D341Med (cell line): ENCODE data around the gene LRRTM3.

Experiments used
- DNase-seq: peaks from one replicate; pipeline ENCODE4 v3.0.0; 2012; ENCODE audit warnings: low spot score

LRRTM3 gene

GRCh38 chr10:67127441-67127840 lies 201.6 kb downstream of the LRRTM3 start:
- DNase-seq, result no peak

DNA sequence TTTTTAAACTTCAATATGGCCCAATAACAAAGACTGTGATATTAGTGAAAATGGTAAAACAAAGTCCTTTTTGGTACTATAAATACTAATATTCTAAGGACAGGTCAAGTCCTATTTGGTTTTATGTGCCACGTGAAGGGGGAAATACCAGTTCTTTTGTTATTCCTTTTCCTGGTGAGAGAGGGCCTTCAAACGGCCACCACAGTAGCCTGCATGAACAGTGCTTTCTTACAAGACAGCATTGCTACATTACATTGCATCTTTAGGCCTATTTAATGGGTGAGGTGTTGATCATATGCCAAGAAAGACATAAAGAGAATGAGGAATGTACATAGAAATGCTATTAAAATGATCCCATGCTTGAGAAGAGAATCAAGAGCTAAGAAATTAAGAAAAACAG lies 214.8 kb downstream of the LRRTM3 start:
- no peak for DNase-seq

DNA sequence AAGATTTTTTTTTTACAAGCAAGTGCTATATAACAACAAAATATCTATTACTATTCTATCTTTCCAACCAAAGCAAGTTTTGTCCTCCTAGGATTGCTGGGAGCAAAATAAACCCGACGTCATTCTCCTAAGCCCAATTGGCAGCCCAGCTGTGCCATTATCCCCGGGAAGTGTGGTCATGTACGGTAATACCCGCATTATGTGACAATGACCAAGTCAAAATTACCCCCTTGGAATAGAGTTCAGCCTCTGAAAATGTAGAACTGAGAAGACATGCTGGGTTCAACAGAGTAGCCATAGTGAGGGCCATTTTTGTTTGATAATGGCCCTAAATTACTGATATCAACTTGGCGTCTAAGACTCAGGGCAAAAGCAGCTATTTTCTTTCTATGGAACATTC lies 215.5 kb downstream of the LRRTM3 start:
- DNase-seq, result no peak

DNA sequence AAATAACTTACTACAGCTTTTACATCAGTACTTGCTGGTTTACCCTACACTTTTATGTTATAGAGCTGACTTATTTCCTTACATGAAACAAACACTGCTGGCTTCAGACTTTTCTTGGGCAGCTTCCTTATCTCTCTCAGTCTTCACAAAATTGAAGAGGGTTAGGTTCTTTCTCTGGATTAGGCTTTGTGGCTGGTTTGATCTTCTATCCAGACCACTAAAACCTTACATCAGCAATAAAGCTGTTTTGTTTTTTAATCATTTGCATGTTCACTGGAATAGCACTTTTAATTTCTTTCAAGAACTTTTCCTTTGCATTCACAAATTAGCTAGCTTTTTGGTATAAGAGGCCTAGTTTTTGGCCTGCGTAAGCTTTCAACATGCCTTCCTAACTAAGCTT lies 218.7 kb downstream of the LRRTM3 start:
- DNase-seq, result no peak
